H1 (cell line): ENCODE data around the gene EFHD1. TPM values are rescaled to one million over a fixed set of nuclear protein-coding genes. Genes with fewer than 3 reads are reported as not detected.

Experiments used
- CTCF ChIA-PET: fragments of 300-600 bp; sonication (Branson Sonifier 250); formaldehyde crosslinking; loops from one replicate; lab custom pipeline; 2021; ENCODE audit not compliant: partially characterized antibody; lab: Charles Lee
- POLR2A ChIA-PET: fragments of 300-600 bp; sonication (Branson Sonifier 250); formaldehyde crosslinking; loops from one replicate; lab custom pipeline; 2021; ENCODE audit warnings: inconsistent platforms; ENCODE audit not compliant: partially characterized antibody; lab: Charles Lee
- DNase-seq, 2 experiments: peaks; one replicate each; pipeline versions ENCODE4 v3.0.0 to v3.0.0-alpha.2; 2010 to 2022; ENCODE audit warnings: low spot score in 2 of 2, low read depth in 1 of 2, mixed read lengths in 1 of 2
- FAIRE-seq: peaks from 2 replicates; lab custom pipeline; 2011; peaks lifted over from hg19 to GRCh38; lab: Jason Lieb, UNC
- H2AFZ ChIP-seq: 2 replicates; pipeline ENCODE4 v1.8.1; 2012; ENCODE audit warnings: low read length, inconsistent platforms
- H2AK5ac ChIP-seq: 2 replicates; pipeline ENCODE4 v1.6.1; 2013; ENCODE audit warnings: low read depth, low read length
- H2BK120ac ChIP-seq: replicated peaks from 2 replicates; pipeline ENCODE3; 2013; ENCODE audit warnings: low read depth, low read length, inconsistent platforms
- H2BK12ac ChIP-seq: 2 replicates; pipeline ENCODE4 v1.6.1; 2013; ENCODE audit warnings: low read depth, low read length
- H2BK15ac ChIP-seq: 2 replicates; pipeline ENCODE4 v1.6.1; 2013; ENCODE audit warnings: low read length
- H2BK20ac ChIP-seq: 2 replicates; pipeline ENCODE4 v1.6.1; 2013; ENCODE audit warnings: low read length
- H2BK5ac ChIP-seq: 2 replicates; pipeline ENCODE4 v1.6.1; 2013; ENCODE audit warnings: low read depth, low read length
- H3K14ac ChIP-seq: 2 replicates; pipeline ENCODE4 v1.6.1; 2013; ENCODE audit warnings: inconsistent platforms; ENCODE audit not compliant: insufficient read length
- H3K18ac ChIP-seq: 2 replicates; pipeline ENCODE4 v1.6.1; 2013; ENCODE audit warnings: low read length; ENCODE audit errors: extremely low read depth
- H3K23ac ChIP-seq: 2 replicates; pipeline ENCODE4 v1.6.1; 2013; ENCODE audit warnings: inconsistent platforms; ENCODE audit not compliant: insufficient read length
- H3K23me2 ChIP-seq: 2 replicates; pipeline ENCODE4 v1.6.1; 2013; ENCODE audit warnings: low read depth, low read length
- H3K27ac ChIP-seq: 2 replicates; pipeline ENCODE4 v1.6.1; 2011; ENCODE audit warnings: low read depth, low read length, inconsistent platforms
- H3K27me3 ChIP-seq, 4 experiments: replicated peaks in 1 of 4; 1 replicate in 1 of 4; 2 replicates in 3 of 4; pipeline versions ENCODE4 v1.6.1 to v1.8.1; 2011 to 2013; ENCODE audit warnings: low read length in 3 of 4, mild to moderate bottlenecking in 3 of 4, inconsistent platforms in 2 of 4, mixed read lengths in 2 of 4, moderate library complexity in 1 of 4; ENCODE audit not compliant: control insufficient read depth in 3 of 4, insufficient read depth in 3 of 4; ENCODE audit errors: extremely low read depth in 1 of 4
- H3K36me3 ChIP-seq, 4 experiments: 2 replicates each; pipeline versions ENCODE4 v1.6.1 to v1.8.1; 2011 to 2013; ENCODE audit warnings: mild to moderate bottlenecking in 4 of 4, low read length in 3 of 4, moderate library complexity in 2 of 4, control low read depth in 1 of 4, inconsistent platforms in 1 of 4; ENCODE audit not compliant: insufficient read depth in 4 of 4, control insufficient read depth in 2 of 4
- H3K4ac ChIP-seq: replicated peaks from 2 replicates; pipeline ENCODE3; 2013; ENCODE audit warnings: low read length, low read depth, mixed read lengths, inconsistent platforms; ENCODE audit not compliant: insufficient read length
- H3K4me1 ChIP-seq, 4 experiments: replicated peaks in 1 of 4; 1 replicate in 1 of 4; 2 replicates in 3 of 4; pipeline versions ENCODE4 v1.6.1 to v1.8.1; 2011 to 2013; ENCODE audit warnings: low read length in 3 of 4, inconsistent platforms in 2 of 4, mixed read lengths in 1 of 4; ENCODE audit not compliant: insufficient read depth in 4 of 4, control insufficient read depth in 3 of 4
- H3K4me2 ChIP-seq, 2 experiments: 2 replicates each; pipeline versions ENCODE4 v1.6.1 to v1.8.1; 2011 to 2013; ENCODE audit warnings: low read depth in 2 of 2, low read length in 2 of 2, control low read depth in 1 of 2, inconsistent platforms in 1 of 2, mild to moderate bottlenecking in 1 of 2; ENCODE audit not compliant: insufficient read depth in 1 of 2
- H3K4me3 ChIP-seq, 4 experiments: fragments of 200-600, 300-600 bp in 1 of 4; sonication (generic), shearing (Covaris generic), sonication (Bioruptor Twin) in 1 of 4; 2 replicates each; pipeline versions ENCODE4 v1.5.1 to v1.8.1; 2011 to 2016; ENCODE audit warnings: low read length in 4 of 4, low read depth in 3 of 4, control low read depth in 2 of 4, inconsistent platforms in 2 of 4, mild to moderate bottlenecking in 2 of 4, mixed read lengths in 1 of 4, moderate library complexity in 1 of 4; ENCODE audit not compliant: insufficient read depth in 2 of 4; ENCODE audit errors: extremely low read depth in 1 of 4
- H3K56ac ChIP-seq: replicated peaks from 2 replicates; pipeline ENCODE3; 2013; ENCODE audit warnings: low read depth, mild to moderate bottlenecking, mixed read lengths, low read length, inconsistent platforms; ENCODE audit not compliant: insufficient read length
- H3K79me1 ChIP-seq: 2 replicates; pipeline ENCODE4 v1.6.1; 2013; ENCODE audit warnings: low read depth, low read length, control low read depth
- H3K79me2 ChIP-seq, 2 experiments: 2 replicates each; pipeline versions ENCODE4 v1.6.1 to v1.8.1; 2012 to 2013; ENCODE audit warnings: low read length in 2 of 2, mild to moderate bottlenecking in 2 of 2, inconsistent platforms in 1 of 2; ENCODE audit not compliant: insufficient read depth in 2 of 2, control insufficient read depth in 1 of 2
- H3K9ac ChIP-seq, 4 experiments: replicated peaks in 1 of 4; 1 replicate in 1 of 4; 2 replicates in 3 of 4; pipeline versions ENCODE4 v1.6.1 to v1.8.1; 2011 to 2013; ENCODE audit warnings: low read depth in 3 of 4, low read length in 3 of 4, control low read depth in 2 of 4, mild to moderate bottlenecking in 2 of 4, moderate library complexity in 2 of 4, inconsistent platforms in 1 of 4; ENCODE audit errors: extremely low read depth in 1 of 4
- H3K9me3 ChIP-seq, 2 experiments: 2 replicates each; pipeline versions ENCODE4 v1.6.1 to v1.8.1; 2012 to 2013; ENCODE audit warnings: mild to moderate bottlenecking in 2 of 2, moderate library complexity in 2 of 2, control low read depth in 1 of 2, inconsistent platforms in 1 of 2, low read depth in 1 of 2, low read length in 1 of 2, mixed read lengths in 1 of 2; ENCODE audit not compliant: insufficient read depth in 2 of 2
- H4K20me1 ChIP-seq, 2 experiments: replicated peaks in 1 of 2; 2 replicates each; pipeline versions ENCODE3 to v1.8.1; 2011 to 2013; ENCODE audit warnings: inconsistent platforms in 2 of 2, low read length in 2 of 2, mild to moderate bottlenecking in 1 of 2; ENCODE audit not compliant: insufficient read depth in 2 of 2, control insufficient read depth in 1 of 2
- H4K5ac ChIP-seq: 2 replicates; pipeline ENCODE4 v1.6.1; 2013; ENCODE audit warnings: low read length, low read depth, mixed read lengths, inconsistent platforms; ENCODE audit not compliant: insufficient read length
- H4K8ac ChIP-seq: 2 replicates; pipeline ENCODE4 v1.8.0; 2013; ENCODE audit warnings: mild to moderate bottlenecking, moderate library complexity, low read length, inconsistent platforms; ENCODE audit not compliant: insufficient read depth; ENCODE audit errors: extremely low read depth
- H4K91ac ChIP-seq: replicated peaks from 2 replicates; pipeline ENCODE3; 2013; ENCODE audit warnings: low read length, mixed read lengths, inconsistent platforms; ENCODE audit not compliant: insufficient read length
- CBX5 ChIP-seq: fragments of 300-800, 300-1000 bp; sonication (generic); IDR thresholded peaks from 2 replicates; pipeline ENCODE4 v1.7.1; 2016; ENCODE audit warnings: antibody characterized with exemption, low read length, low read depth
- FOSL1 ChIP-seq: IDR thresholded peaks from 2 replicates; pipeline ENCODE4 v1.6.1; 2011; ENCODE audit warnings: mild to moderate bottlenecking, low read depth, low read length, moderate library complexity; ENCODE audit not compliant: insufficient read depth
- JUND ChIP-seq: IDR thresholded peaks from 2 replicates; pipeline ENCODE4 v1.6.1; 2011; ENCODE audit warnings: mild to moderate bottlenecking, improper control_type of control experiment, low read length
- KDM1A ChIP-seq: fragments of 200-600, 300-600 bp; sonication (generic); IDR thresholded peaks from 2 replicates; pipeline ENCODE4 v1.7.1; 2016; ENCODE audit warnings: mild to moderate bottlenecking, low read length, borderline replicate concordance
- NANOG ChIP-seq: IDR thresholded peaks from 2 replicates; pipeline ENCODE4 v1.6.1; 2011; ENCODE audit warnings: low read length, low read depth, mild to moderate bottlenecking, inconsistent platforms; ENCODE audit not compliant: insufficient read depth, poor library complexity, severe bottlenecking
- POLR2A ChIP-seq, 2 experiments: IDR thresholded peaks; 1 replicate in 1 of 2; 2 replicates in 1 of 2; pipeline ENCODE4 v1.6.1; 2011; ENCODE audit warnings: low read depth in 2 of 2, low read length in 2 of 2, mild to moderate bottlenecking in 2 of 2; ENCODE audit errors: control extremely low read depth in 1 of 2
- POU5F1 ChIP-seq: IDR thresholded peaks from 2 replicates; pipeline ENCODE4 v1.6.1; 2011; ENCODE audit warnings: low read depth, mild to moderate bottlenecking, low read length, moderate library complexity
- RAD21 ChIP-seq, 2 experiments: IDR thresholded peaks in 1 of 2; conservative IDR thresholded peaks in 1 of 2; 2 replicates each; pipeline ENCODE4 v1.6.1; 2011; ENCODE audit warnings: low read depth in 2 of 2, low read length in 2 of 2, improper control_type of control experiment in 1 of 2, inconsistent platforms in 1 of 2, mild to moderate bottlenecking in 1 of 2, moderate library complexity in 1 of 2
- SIN3A ChIP-seq, 2 experiments: IDR thresholded peaks in 1 of 2; conservative IDR thresholded peaks in 1 of 2; 2 replicates each; pipeline ENCODE4 v1.6.1; 2011 to 2012; ENCODE audit warnings: low read length in 2 of 2, improper control_type of control experiment in 1 of 2, low read depth in 1 of 2, mild to moderate bottlenecking in 1 of 2
- SIRT6 ChIP-seq: IDR thresholded peaks from one replicate; pipeline ENCODE4 v1.7.1; 2012; ENCODE audit warnings: low read length, inconsistent platforms
- SIX5 ChIP-seq: IDR thresholded peaks from 2 replicates; pipeline ENCODE4 v1.6.1; 2011; ENCODE audit warnings: mild to moderate bottlenecking, low read depth, low read length
- TCF12 ChIP-seq: IDR thresholded peaks from 2 replicates; pipeline ENCODE4 v1.6.1; 2011; ENCODE audit warnings: low read depth, mild to moderate bottlenecking, low read length
- WGBS, 2 experiments: shearing (Covaris generic) in 1 of 2; methylation state at CpG; one replicate each; pipeline versions ENCODE4 v1.1.6 to v1.1.7; 2013 to 2015; ENCODE audit warnings: low lambda C conversion rate in 2 of 2, mixed read lengths in 2 of 2, inconsistent platforms in 1 of 2, low coverage in 1 of 2, missing lambda C conversion rate in 1 of 2; ENCODE audit not compliant: insufficient replicate concordance in 2 of 2, insufficient coverage in 1 of 2, insufficient read length in 1 of 2; ENCODE audit errors: extremely low coverage in 1 of 2, missing lambda C conversion rate in 1 of 2; 5-methylcytosine and 5-hydroxymethylcytosine counted together
- polyA plus RNA-seq, 7 experiments: library from polyadenylated mRNA; depleted of rRNA in 3 of 7; stranded (reverse) in 5 of 7; unstranded in 2 of 7; fragments of >200 nt in 5 of 7; fragments of 200-250 nt in 2 of 7; gene quantifications; 1 replicate in 5 of 7; 2 replicates in 1 of 7; 4 replicates in 1 of 7; pipeline versions ENCODE4 v1.2.1 to v1.2.3, GENCODE V29; 2011 to 2013; ENCODE audit warnings: missing spikeins in 2 of 7, mixed read lengths in 2 of 7
- total RNA-seq: library from RNA; stranded (reverse); fragmentation: NEBNext Ultra II Directional; extraction: Animal tissue kit (Norgen Biotek cat#: 25700); gene quantifications from 2 replicates; pipeline ENCODE4 v1.2.1, GENCODE V29; 2021
- TF ChIP-seq, protein P1 (sequence below): IDR thresholded peaks from 2 replicates; pipeline ENCODE4 v1.6.1; 2011; ENCODE audit warnings: low read depth, mild to moderate bottlenecking, low read length; ENCODE audit not compliant: insufficient read depth

Gene EFHD1
- total and polyA plus RNA-seq, 2 of the 8 experiments (the other 6 are each of a cell fraction or from before 2014, with no cell fraction given) = 3.4 to 4.5 TPM

DNA sequence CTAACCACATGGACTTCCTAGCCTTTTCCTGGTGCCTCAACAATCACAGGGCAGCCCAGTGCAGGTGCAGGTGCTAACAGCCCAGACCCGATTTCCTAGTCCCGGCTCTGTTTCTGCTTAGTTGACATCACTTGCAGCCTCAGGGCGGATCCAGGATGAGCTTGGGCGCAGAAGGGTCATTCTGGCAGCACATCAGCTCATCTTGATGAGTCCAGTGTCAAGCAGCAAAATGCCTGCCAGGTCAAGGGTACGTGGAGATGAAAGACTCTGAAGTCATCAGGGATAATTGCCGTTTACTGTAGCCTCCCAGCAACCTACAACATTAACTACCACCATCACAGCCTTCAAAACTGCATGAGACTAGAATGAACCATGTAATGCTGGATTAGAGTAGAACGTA is 39.4 kb upstream of the EFHD1 start:
- H3K27ac ChIP-seq = no peak overlapping the region
- no peak for TF ChIP-seq FOSL1
- TF ChIP-seq POU5F1 = no peak
- TF ChIP-seq POLR2A (IDR thresholded peaks at IDR 0.05; ENCODE audit: control extremely low read depth in 1 of 2, low read depth in 2 of 2, low read length in 2 of 2) = no peak
- TF ChIP-seq JUND = no peak
- TF ChIP-seq SIRT6 = no peak
- TF ChIP-seq RAD21 (IDR thresholded peaks at IDR 0.05 in 1 of 2, conservative IDR thresholded peaks at IDR 0.05 in 1 of 2; ENCODE audit: low read depth in 2 of 2, low read length in 2 of 2) = no peak
- TF ChIP-seq, protein P1, sequence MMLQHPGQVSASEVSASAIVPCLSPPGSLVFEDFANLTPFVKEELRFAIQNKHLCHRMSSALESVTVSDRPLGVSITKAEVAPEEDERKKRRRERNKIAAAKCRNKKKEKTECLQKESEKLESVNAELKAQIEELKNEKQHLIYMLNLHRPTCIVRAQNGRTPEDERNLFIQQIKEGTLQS = no peak
- TF ChIP-seq SIX5 = no peak
- no peak for TF ChIP-seq NANOG
- no peak for TF ChIP-seq KDM1A
- TF ChIP-seq SIN3A (conservative IDR thresholded peaks at IDR 0.05 in 1 of 2, IDR thresholded peaks at IDR 0.05 in 1 of 2; ENCODE audit: low read depth in 1 of 2, low read length in 2 of 2) = no peak
- no peak for TF ChIP-seq CBX5
- TF ChIP-seq TCF12 = no peak

More for the DNA sequence above, 39.4 kb upstream of the EFHD1 start:
- Histone ChIP-seq H4K5ac (no peak overlapping the region), H3K4me1 (peaks cover 0 to 5% (median 0%) of the 10 kb centered on the region in 4 experiments; a peak in 1 of 7 replicates), H2AK5ac (no peak overlapping the region), H3K4me2 (no peak overlapping the region), H2BK5ac (no peak overlapping the region), H3K9me3 (no peaks in the 10 kb centered on the region), H4K8ac (no peak overlapping the region), H3K14ac (no peak overlapping the region), H3K79me2 (no peaks in the 10 kb centered on the region), H3K56ac (no peak overlapping the region), H3K27me3 (no peaks in the 10 kb centered on the region), H4K20me1 (no peaks in the 10 kb centered on the region), H3K18ac (no peak overlapping the region), H3K9ac (no peak overlapping the region), H2BK15ac (no peak overlapping the region), H3K4ac (no peak overlapping the region), H3K4me3 (no peak overlapping the region), H3K23ac (no peak overlapping the region), H2AFZ (no peak overlapping the region), H2BK12ac (no peak overlapping the region), H3K36me3 (no peaks in the 10 kb centered on the region), H3K23me2 (no peaks in the 10 kb centered on the region), H3K79me1 (no peaks in the 10 kb centered on the region), H4K91ac (no peak overlapping the region), H2BK20ac (no peak overlapping the region), H2BK120ac (no peak overlapping the region)
- no peak for DNase-seq
- ChIA-PET CTCF (interaction anchor here (1.1 to 1.9 kb wide), 5 partner anchors 13 to 83 kb away, joined by 3 to 8 read pairs (median 3); no protein-coding TSS in a partner anchor), POLR2A (no interaction called here)
- 81% methylated on average over 7 of the region's 7 CpGs; no CpG with 5 or more reads in 1 of the 2 experiments for WGBS, 2 experiments
- FAIRE-seq = no peak
